ENCODE data around the gene DCDC1. TPM values are rescaled to one million over a fixed set of nuclear protein-coding genes. Genes with fewer than 3 reads are reported as not detected.

Gene DCDC1
- total RNA-seq, 1 experiment from 2014 or later = 0.58 TPM

GRCh38 chr11:30826911-30827310 is 542.6 kb downstream of the DCDC1 start:
- CTCF ChIA-PET = no interaction called here
- intact Hi-C loops (cut with micrococcal nuclease; ENCODE audit: unreplicated experiment) = no loop called here

GRCh38 chr11:30825723-30826122 is 543.8 kb downstream of the DCDC1 start:
- H3K36me3 ChIP-seq (ENCODE audit: insufficient read depth, low read length, poor library complexity, severe bottlenecking) = no peaks in the 10 kb centered on the region
- no peak for TF ChIP-seq CTCF (conservative IDR thresholded peaks at IDR 0.05; ENCODE audit: low read depth, low read length)
- no peak for TF ChIP-seq EZH2 (IDR thresholded peaks at IDR 0.05; ENCODE audit: borderline replicate concordance, low read depth, low read length, poor library complexity, severe bottlenecking)
- intact Hi-C loops (cut with micrococcal nuclease; ENCODE audit: unreplicated experiment) = no loop called here
- no peak for DNase-seq (ENCODE audit: low spot score)
- no peaks in the 10 kb centered on the region for H3K4me1 ChIP-seq (ENCODE audit: insufficient read depth, low read length, poor library complexity, severe bottlenecking)
- ChIA-PET CTCF (no interaction called here), POLR2A (ENCODE audit: low non-redundant PET) (interaction anchor here (0.7 kb wide), 1 partner anchor 249 kb away, joined by 3 read pairs; no protein-coding TSS in a partner anchor)
- H3K4me3 ChIP-seq (ENCODE audit: low read depth, low read length, poor library complexity, severe bottlenecking) = no peak overlapping the region
- no peak overlapping the region for H3K27ac ChIP-seq (ENCODE audit: low read depth, low read length, poor library complexity, severe bottlenecking)
- no TSS peak for BruUV-seq (replicated peaks)
- no peaks in the 10 kb centered on the region for H3K9me3 ChIP-seq (ENCODE audit: low read depth, low read length, poor library complexity, severe bottlenecking)
- no peaks in the 10 kb centered on the region for H3K27me3 ChIP-seq (replicated peaks; ENCODE audit: insufficient read depth, low read depth, low read length, poor library complexity)

More at GRCh38 chr11:30826911-30827310, 542.6 kb downstream of the DCDC1 start:
- Histone ChIP-seq H3K27ac (ENCODE audit: low read depth, low read length, poor library complexity, severe bottlenecking) (no peak overlapping the region), H3K4me1 (ENCODE audit: insufficient read depth, low read length, poor library complexity, severe bottlenecking) (no peaks in the 10 kb centered on the region), H3K27me3 (replicated peaks; ENCODE audit: insufficient read depth, low read depth, low read length, poor library complexity) (no peaks in the 10 kb centered on the region), H3K4me3 (ENCODE audit: low read depth, low read length, poor library complexity, severe bottlenecking) (no peak overlapping the region), H3K36me3 (ENCODE audit: insufficient read depth, low read length, poor library complexity, severe bottlenecking) (no peaks in the 10 kb centered on the region), H3K9me3 (ENCODE audit: low read depth, low read length, poor library complexity, severe bottlenecking) (no peaks in the 10 kb centered on the region)
- BruUV-seq (replicated peaks) = no TSS peak
- POLR2A ChIA-PET (ENCODE audit: low non-redundant PET) = no interaction called here
- no peak for DNase-seq (ENCODE audit: low spot score)
- no peak for TF ChIP-seq CTCF (conservative IDR thresholded peaks at IDR 0.05; ENCODE audit: low read depth, low read length)
- no peak for TF ChIP-seq EZH2 (IDR thresholded peaks at IDR 0.05; ENCODE audit: borderline replicate concordance, low read depth, low read length, poor library complexity, severe bottlenecking)

GRCh38 chr11:30823119-30823518 is 546.4 kb downstream of the DCDC1 start:
- BruUV-seq (replicated peaks) = no TSS peak
- ChIA-PET POLR2A (ENCODE audit: low non-redundant PET) (no interaction called here), CTCF (no interaction called here)
- Histone ChIP-seq H3K4me3 (ENCODE audit: low read depth, low read length, poor library complexity, severe bottlenecking) (no peak overlapping the region), H3K4me1 (ENCODE audit: insufficient read depth, low read length, poor library complexity, severe bottlenecking) (no peaks in the 10 kb centered on the region), H3K27ac (ENCODE audit: low read depth, low read length, poor library complexity, severe bottlenecking) (no peak overlapping the region), H3K36me3 (ENCODE audit: insufficient read depth, low read length, poor library complexity, severe bottlenecking) (no peaks in the 10 kb centered on the region), H3K27me3 (replicated peaks; ENCODE audit: insufficient read depth, low read depth, low read length, poor library complexity) (no peaks in the 10 kb centered on the region), H3K9me3 (ENCODE audit: low read depth, low read length, poor library complexity, severe bottlenecking) (no peaks in the 10 kb centered on the region)
- intact Hi-C loops (cut with micrococcal nuclease; ENCODE audit: unreplicated experiment) = no loop called here
- DNase-seq (ENCODE audit: low spot score) = no peak
- no peak for TF ChIP-seq EZH2 (IDR thresholded peaks at IDR 0.05; ENCODE audit: borderline replicate concordance, low read depth, low read length, poor library complexity, severe bottlenecking)
- no peak for TF ChIP-seq CTCF (conservative IDR thresholded peaks at IDR 0.05; ENCODE audit: low read depth, low read length)

All from A673 (cell line).